Keratinocyte (primary cell): ENCODE results near the gene RNASE8. TPM values are rescaled to one million over a fixed set of nuclear protein-coding genes. Genes with fewer than 3 reads are reported as not detected.

Source experiments
- DNase-seq: peaks from one replicate; pipeline ENCODE4 v3.0.0-alpha.2; 2011; ENCODE audit warnings: low read depth, missing footprints, low spot score
- FAIRE-seq: peaks from 2 replicates; lab custom pipeline; 2011; peaks lifted over from hg19 to GRCh38; lab: Jason Lieb, UNC
- H2AFZ ChIP-seq: 2 replicates; pipeline ENCODE4 v1.6.0; 2012; ENCODE audit warnings: low read length, control low read depth, inconsistent platforms; ENCODE audit not compliant: control insufficient read depth
- H3K27ac ChIP-seq: 2 replicates; pipeline ENCODE4 v1.5.1; 2011; ENCODE audit warnings: low read length; ENCODE audit not compliant: control insufficient read depth, insufficient read depth
- H3K27me3 ChIP-seq: 3 replicates; pipeline ENCODE4 v1.6.0; 2011; ENCODE audit warnings: low read length; ENCODE audit not compliant: control insufficient read depth, insufficient read depth; ENCODE audit errors: extremely low read depth
- H3K36me3 ChIP-seq, 2 experiments: 2 replicates in 1 of 2; 3 replicates in 1 of 2; pipeline ENCODE4 v1.5.1; 2011; ENCODE audit warnings: low read length in 2 of 2, mild to moderate bottlenecking in 1 of 2; ENCODE audit not compliant: control insufficient read depth in 2 of 2, insufficient read depth in 2 of 2; ENCODE audit errors: extremely low read depth in 1 of 2
- H3K4me1 ChIP-seq: 3 replicates; pipeline ENCODE4 v1.5.1; 2011; ENCODE audit warnings: low read length; ENCODE audit not compliant: control insufficient read depth, insufficient read depth; ENCODE audit errors: extremely low read depth
- H3K4me2 ChIP-seq: 3 replicates; pipeline ENCODE4 v1.6.0; 2011; ENCODE audit warnings: low read depth, low read length; ENCODE audit not compliant: control insufficient read depth, insufficient read depth; ENCODE audit errors: extremely low read depth
- H3K4me3 ChIP-seq, 3 experiments: fragments of 200-600 bp in 1 of 3; sonication (generic) in 1 of 3; 2 replicates in 2 of 3; 3 replicates in 1 of 3; pipeline ENCODE4 v1.5.1; 2011 to 2016; ENCODE audit warnings: low read length in 3 of 3, mild to moderate bottlenecking in 3 of 3, control low read depth in 2 of 3, inconsistent platforms in 1 of 3, low read depth in 1 of 3, mixed read lengths in 1 of 3, mixed run types in 1 of 3, moderate library complexity in 1 of 3; ENCODE audit not compliant: control insufficient read depth in 2 of 3, insufficient read depth in 2 of 3; ENCODE audit errors: extremely low read depth in 1 of 3
- H3K79me2 ChIP-seq: 2 replicates; pipeline ENCODE4 v1.6.0; 2012; ENCODE audit warnings: low read length; ENCODE audit not compliant: control insufficient read depth, insufficient read depth
- H3K9ac ChIP-seq: 3 replicates; pipeline ENCODE4 v1.6.0; 2011; ENCODE audit warnings: low read length; ENCODE audit not compliant: control insufficient read depth, insufficient read depth; ENCODE audit errors: extremely low read depth
- H3K9me1 ChIP-seq: 3 replicates; pipeline ENCODE4 v1.6.0; 2011; ENCODE audit warnings: low read length; ENCODE audit not compliant: control insufficient read depth, insufficient read depth; ENCODE audit errors: extremely low read depth
- H3K9me3 ChIP-seq: 2 replicates; pipeline ENCODE4 v1.5.1; 2012; ENCODE audit warnings: low read depth, low read length; ENCODE audit not compliant: control insufficient read depth
- H4K20me1 ChIP-seq: 3 replicates; pipeline ENCODE4 v1.6.0; 2011; ENCODE audit warnings: low read length; ENCODE audit not compliant: control insufficient read depth, insufficient read depth; ENCODE audit errors: extremely low read depth
- CTCF ChIP-seq, 3 experiments: IDR thresholded peaks in 1 of 3; conservative IDR thresholded peaks in 1 of 3; optimal IDR thresholded peaks in 1 of 3; 2 replicates in 2 of 3; 3 replicates in 1 of 3; pipeline versions ENCODE3 to v1.5.1; 2011; ENCODE audit warnings: low read length in 3 of 3, mild to moderate bottlenecking in 3 of 3, moderate library complexity in 2 of 3, control low read depth in 1 of 3, inconsistent platforms in 1 of 3; ENCODE audit not compliant: insufficient read depth in 2 of 3; ENCODE audit errors: extremely low read depth in 1 of 3
- EZH2 ChIP-seq: IDR thresholded peaks from one replicate; pipeline ENCODE4 v1.6.1; 2012; ENCODE audit warnings: inconsistent platforms, mild to moderate bottlenecking, low read length, moderate library complexity
- dilution Hi-C: fragments of 300-500 bp; cut with MboI; formaldehyde crosslinking; loops from one replicate; pipeline ENCODE4 v1.7.0; 2020; ENCODE audit warnings: low sequenced_read_pairs; ENCODE audit not compliant: extremely low pct_ligation_motif_present
- polyA plus RNA-seq, 5 experiments: library from polyadenylated mRNA; depleted of rRNA in 3 of 5; stranded (reverse) in 3 of 5; stranded (forward) in 1 of 5; unstranded in 1 of 5; fragments of >200 nt; gene quantifications; 1 replicate in 1 of 5; 2 replicates in 3 of 5; 3 replicates in 1 of 5; pipeline versions ENCODE4 v1.2.1 to v1.2.3, GENCODE V29; 2011 to 2012; ENCODE audit warnings: missing spikeins in 2 of 5, low read depth in 1 of 5, low replicate concordance in 1 of 5

Gene RNASE8
- polyA plus RNA-seq, 1 donor (not counting 4 experiments of a cell fraction or from before 2014, with no cell fraction given), result not detected

GRCh38 chr14:21026274-21026987 is 31.2 kb upstream of the RNASE8 start:
- dilution Hi-C loops, result no loop called here
- Histone ChIP-seq H2AFZ (no peak overlapping the region), H3K4me1 (peaks cover 6% of the 10 kb centered on the region)

GRCh38 chr14:21026988-21027315 is 30.7 kb upstream of the RNASE8 start:
- FAIRE-seq (no peak), DNase-seq (no peak)
- TF ChIP-seq CTCF (optimal IDR thresholded peaks at IDR 0.05 in 1 of 3, IDR thresholded peaks at IDR 0.05 in 1 of 3, conservative IDR thresholded peaks at IDR 0.05 in 1 of 3; ENCODE audit: extremely low read depth in 1 of 3, insufficient read depth in 2 of 3, low read length in 3 of 3) (no peak), EZH2 (no peak)
- Histone ChIP-seq H2AFZ (no peak overlapping the region), H3K4me2 (no peak overlapping the region), H3K9ac (no peak overlapping the region), H3K4me1 (peaks cover 6% of the 10 kb centered on the region), H3K27me3 (peaks cover 20% of the 10 kb centered on the region), H3K4me3 (no peak overlapping the region), H3K36me3 (no peaks in the 10 kb centered on the region), H4K20me1 (no peaks in the 10 kb centered on the region), H3K79me2 (no peaks in the 10 kb centered on the region), H3K27ac (no peak overlapping the region), H3K9me1 (no peaks in the 10 kb centered on the region), H3K9me3 (no peaks in the 10 kb centered on the region)
- dilution Hi-C loops, result no loop called here

More at GRCh38 chr14:21026274-21026987, 31.2 kb upstream of the RNASE8 start:
- no peak for TF ChIP-seq EZH2
- TF ChIP-seq CTCF (optimal IDR thresholded peaks at IDR 0.05 in 1 of 3, IDR thresholded peaks at IDR 0.05 in 1 of 3, conservative IDR thresholded peaks at IDR 0.05 in 1 of 3; ENCODE audit: extremely low read depth in 1 of 3, insufficient read depth in 2 of 3, low read length in 3 of 3), result no peak
- peaks cover 20% of the 10 kb centered on the region for H3K27me3 ChIP-seq
- H3K9me1 ChIP-seq, result no peaks in the 10 kb centered on the region
- FAIRE-seq, result no peak
- no peaks in the 10 kb centered on the region for H3K36me3 ChIP-seq
- H3K9ac ChIP-seq, result no peak overlapping the region
- no peak for DNase-seq
- no peak overlapping the region for H3K4me2 ChIP-seq
- no peaks in the 10 kb centered on the region for H3K79me2 ChIP-seq
- no peaks in the 10 kb centered on the region for H3K9me3 ChIP-seq
- H3K27ac ChIP-seq, result no peak overlapping the region
- no peaks in the 10 kb centered on the region for H4K20me1 ChIP-seq
- no peak overlapping the region for H3K4me3 ChIP-seq
